GM19239 (cell line): Measurements from ENCODE around the gene PRCC.
A peak's percentile ranks its signal among the peaks of the same experiment; 100 is the strongest.
"Not testable (repeated sequence)": the region's sequence is repeated elsewhere in the genome, so short reads cannot be mapped to it uniquely, and the experiment has no call there.

Experiments used
- DNase-seq: peaks from one replicate; pipeline ENCODE4 v3.0.0; 2011; ENCODE audit warnings: low spot score; ENCODE audit not compliant: insufficient read length
- FAIRE-seq: peaks from 2 replicates; lab custom pipeline; 2011; peaks lifted over from hg19 to GRCh38; lab: Jason Lieb, UNC

PRCC gene

GRCh38 chr1:156756355-156756754 lies 11.0 kb upstream of the PRCC start:
- no peak for FAIRE-seq

GRCh38 chr1:156757572-156758253 lies 9.6 kb upstream of the PRCC start:
- not testable (repeated sequence) for FAIRE-seq, DNase-seq

More at GRCh38 chr1:156756355-156756754, 11.0 kb upstream of the PRCC start:
- no peak for DNase-seq

GRCh38 chr1:156760092-156760795 lies 7.1 kb upstream of the PRCC start:
- FAIRE-seq (no peak), DNase-seq (no peak)

GRCh38 chr1:156760796-156761104 lies 6.6 kb upstream of the PRCC start:
- FAIRE-seq (no peak), DNase-seq (no peak)

GRCh38 chr1:156765136-156765535 lies 2.2 kb upstream of the PRCC start:
- FAIRE-seq, DNase-seq: not testable (repeated sequence)

- no peak for FAIRE-seq
- DNase-seq: no peak
Observed at GRCh38 chr1:156765666-156766065, 1.7 kb upstream of the PRCC start.

- peak; percentile 8 for FAIRE-seq
Observed at GRCh38 chr1:156766298-156767100, 836 bp upstream of the PRCC start.

GRCh38 chr1:156767879-156768604 lies 707 bp downstream of the PRCC start:
- FAIRE-seq (no peak), DNase-seq (no peak)

More at GRCh38 chr1:156766298-156767100, 836 bp upstream of the PRCC start:
- no peak for DNase-seq

- DNase-seq: no peak
- no peak for FAIRE-seq
Observed at GRCh38 chr1:156768610-156769295, 1.4 kb downstream of the PRCC start.

GRCh38 chr1:156772222-156772621 lies 4.9 kb downstream of the PRCC start:
- DNase-seq (no peak), FAIRE-seq (no peak)

- FAIRE-seq: no peak
- no peak for DNase-seq
Observed at GRCh38 chr1:156772728-156773497, 5.6 kb downstream of the PRCC start.

- DNase-seq (no peak), FAIRE-seq (no peak)
Observed at GRCh38 chr1:156773607-156774006, 6.3 kb downstream of the PRCC start.

GRCh38 chr1:156775799-156776198 lies 8.5 kb downstream of the PRCC start:
- DNase-seq (no peak), FAIRE-seq (no peak)

GRCh38 chr1:156776942-156777341 lies 9.6 kb downstream of the PRCC start:
- no peak for DNase-seq
- FAIRE-seq: no peak

GRCh38 chr1:156777573-156777972 lies 10.2 kb downstream of the PRCC start:
- FAIRE-seq (no peak), DNase-seq (no peak)

- no peak for DNase-seq
- FAIRE-seq: no peak
Observed at GRCh38 chr1:156781585-156782186, 14.4 kb downstream of the PRCC start.

- DNase-seq (no peak), FAIRE-seq (no peak)
Observed at GRCh38 chr1:156785458-156785857, 18.1 kb downstream of the PRCC start.

- DNase-seq: no peak
- FAIRE-seq: no peak
Observed at GRCh38 chr1:156786640-156787039, 19.3 kb downstream of the PRCC start.

- DNase-seq (no peak), FAIRE-seq (no peak)
Observed at GRCh38 chr1:156788136-156788535, 20.8 kb downstream of the PRCC start.
